ENCODE data around the gene LIMK2. TPM values are rescaled to one million over a fixed set of nuclear protein-coding genes. Genes with fewer than 3 reads are reported as not detected.
"Not testable (repeated sequence)": the region's sequence is repeated elsewhere in the genome, so short reads cannot be mapped to it uniquely, and the experiment has no call there.

The LIMK2 gene
- total RNA-seq, 1 experiment from 2014 or later, result 27.9 TPM

DNA sequence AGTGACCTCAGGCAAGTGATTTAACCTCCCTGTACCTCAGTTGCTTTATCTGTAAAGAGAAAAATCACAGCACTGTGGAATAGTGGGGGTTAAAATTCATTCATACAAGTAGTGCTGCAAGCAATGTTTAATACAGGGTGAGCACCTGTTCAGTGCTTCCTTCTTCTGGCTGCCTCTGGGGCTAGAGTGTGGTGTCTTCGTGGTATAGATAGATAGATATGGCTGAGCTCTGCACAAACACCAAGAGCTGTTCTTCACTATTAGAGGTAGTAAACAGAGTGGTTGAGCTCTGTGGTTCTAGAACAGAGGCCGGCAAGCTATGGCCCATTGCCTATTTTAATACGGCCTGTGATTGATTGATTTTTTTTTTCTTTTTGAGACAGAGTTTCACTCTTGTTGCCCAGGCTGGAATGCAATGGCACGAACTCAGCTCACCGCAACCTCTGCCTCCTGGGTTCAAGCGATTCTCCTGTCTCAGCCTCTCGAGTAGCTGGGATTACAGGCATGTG lies 32.9 kb downstream of the LIMK2 start:
- ChIA-PET POLR2A (ENCODE audit: low non-redundant PET) (no interaction called here), CTCF (interaction anchor here (1.0 kb wide), 1 partner anchor 28 kb away, joined by 5 read pairs; no protein-coding TSS in a partner anchor)
- Histone ChIP-seq H3K27ac (ENCODE audit: low read depth, low read length, poor library complexity, severe bottlenecking) (no peak overlapping the region), H3K9me3 (ENCODE audit: low read depth, low read length, poor library complexity, severe bottlenecking) (no peaks in the 10 kb centered on the region), H3K4me3 (ENCODE audit: low read depth, low read length, poor library complexity, severe bottlenecking) (no peak overlapping the region), H3K27me3 (replicated peaks; ENCODE audit: insufficient read depth, low read depth, low read length, poor library complexity) (no peaks in the 10 kb centered on the region), H3K36me3 (ENCODE audit: insufficient read depth, low read length, poor library complexity, severe bottlenecking) (no peaks in the 10 kb centered on the region), H3K4me1 (ENCODE audit: insufficient read depth, low read length, poor library complexity, severe bottlenecking) (peaks cover 11% of the 10 kb centered on the region)
- BruUV-seq (replicated peaks), result no TSS peak
- no peak for DNase-seq (ENCODE audit: low spot score)
- intact Hi-C loops (cut with micrococcal nuclease; ENCODE audit: unreplicated experiment), result no loop called here
- TF ChIP-seq, protein P1, sequence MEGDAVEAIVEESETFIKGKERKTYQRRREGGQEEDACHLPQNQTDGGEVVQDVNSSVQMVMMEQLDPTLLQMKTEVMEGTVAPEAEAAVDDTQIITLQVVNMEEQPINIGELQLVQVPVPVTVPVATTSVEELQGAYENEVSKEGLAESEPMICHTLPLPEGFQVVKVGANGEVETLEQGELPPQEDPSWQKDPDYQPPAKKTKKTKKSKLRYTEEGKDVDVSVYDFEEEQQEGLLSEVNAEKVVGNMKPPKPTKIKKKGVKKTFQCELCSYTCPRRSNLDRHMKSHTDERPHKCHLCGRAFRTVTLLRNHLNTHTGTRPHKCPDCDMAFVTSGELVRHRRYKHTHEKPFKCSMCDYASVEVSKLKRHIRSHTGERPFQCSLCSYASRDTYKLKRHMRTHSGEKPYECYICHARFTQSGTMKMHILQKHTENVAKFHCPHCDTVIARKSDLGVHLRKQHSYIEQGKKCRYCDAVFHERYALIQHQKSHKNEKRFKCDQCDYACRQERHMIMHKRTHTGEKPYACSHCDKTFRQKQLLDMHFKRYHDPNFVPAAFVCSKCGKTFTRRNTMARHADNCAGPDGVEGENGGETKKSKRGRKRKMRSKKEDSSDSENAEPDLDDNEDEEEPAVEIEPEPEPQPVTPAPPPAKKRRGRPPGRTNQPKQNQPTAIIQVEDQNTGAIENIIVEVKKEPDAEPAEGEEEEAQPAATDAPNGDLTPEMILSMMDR (conservative IDR thresholded peaks at IDR 0.05; ENCODE audit: low read depth, low read length), result no peak
- TF ChIP-seq EZH2 (IDR thresholded peaks at IDR 0.05; ENCODE audit: borderline replicate concordance, low read depth, low read length, poor library complexity, severe bottlenecking), result no peak

DNA sequence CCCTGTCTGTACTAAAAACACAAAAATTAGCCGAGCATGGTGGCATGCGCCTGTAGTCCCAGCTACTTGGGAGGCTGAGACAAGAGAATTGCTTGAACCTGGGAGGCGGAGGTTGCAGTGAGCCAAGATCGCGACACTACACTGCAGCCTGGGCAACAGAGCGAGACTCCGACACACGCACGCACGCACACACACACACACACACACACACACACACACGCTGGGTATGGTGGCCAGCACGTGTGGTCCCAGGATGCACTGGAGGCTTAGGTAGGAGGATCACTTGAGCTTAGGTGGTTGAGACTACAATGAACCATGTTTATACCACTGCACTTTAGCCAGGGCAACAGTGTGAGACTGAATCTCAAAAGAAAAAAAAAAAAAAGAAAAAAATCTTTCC lies 33.9 kb downstream of the LIMK2 start:
- H3K4me3 ChIP-seq (ENCODE audit: low read depth, low read length, poor library complexity, severe bottlenecking); BruUV-seq (replicated peaks); intact Hi-C loops (cut with micrococcal nuclease; ENCODE audit: unreplicated experiment); H3K36me3 ChIP-seq (ENCODE audit: insufficient read depth, low read length, poor library complexity, severe bottlenecking); H3K9me3 ChIP-seq (ENCODE audit: low read depth, low read length, poor library complexity, severe bottlenecking); CTCF ChIA-PET; H3K27me3 ChIP-seq (replicated peaks; ENCODE audit: insufficient read depth, low read depth, low read length, poor library complexity); DNase-seq (ENCODE audit: low spot score); H3K27ac ChIP-seq (ENCODE audit: low read depth, low read length, poor library complexity, severe bottlenecking); POLR2A ChIA-PET (ENCODE audit: low non-redundant PET): not testable (repeated sequence)
- peaks cover 11% of the 10 kb centered on the region for H3K4me1 ChIP-seq (ENCODE audit: insufficient read depth, low read length, poor library complexity, severe bottlenecking)

DNA sequence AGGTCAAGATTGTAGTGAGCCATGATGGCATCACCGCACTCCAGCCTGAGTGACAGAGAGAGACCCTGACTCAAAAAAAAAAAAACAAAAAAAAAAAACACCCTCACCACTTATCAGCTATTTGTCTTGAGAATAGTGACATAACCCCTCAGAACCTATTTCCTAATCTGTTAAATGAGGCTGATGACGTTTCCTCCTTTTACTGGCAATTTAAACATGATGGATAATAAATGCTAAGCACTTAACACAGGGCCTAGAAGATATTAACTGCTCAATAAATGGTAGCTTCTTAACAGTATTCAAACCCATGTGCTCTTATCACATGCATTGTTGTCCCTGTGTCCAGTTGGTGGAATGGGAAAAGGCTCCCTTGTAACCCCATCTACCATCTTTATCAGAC lies 34.6 kb downstream of the LIMK2 start:
- Histone ChIP-seq H3K9me3 (ENCODE audit: low read depth, low read length, poor library complexity, severe bottlenecking) (no peaks in the 10 kb centered on the region), H3K4me1 (ENCODE audit: insufficient read depth, low read length, poor library complexity, severe bottlenecking) (peaks cover 11% of the 10 kb centered on the region), H3K27me3 (replicated peaks; ENCODE audit: insufficient read depth, low read depth, low read length, poor library complexity) (no peaks in the 10 kb centered on the region), H3K36me3 (ENCODE audit: insufficient read depth, low read length, poor library complexity, severe bottlenecking) (no peaks in the 10 kb centered on the region), H3K27ac (ENCODE audit: low read depth, low read length, poor library complexity, severe bottlenecking) (no peak overlapping the region), H3K4me3 (ENCODE audit: low read depth, low read length, poor library complexity, severe bottlenecking) (no peak overlapping the region)
- ChIA-PET POLR2A (ENCODE audit: low non-redundant PET) (no interaction called here), CTCF (no interaction called here)
- intact Hi-C loops (cut with micrococcal nuclease; ENCODE audit: unreplicated experiment), result no loop called here
- DNase-seq (ENCODE audit: low spot score), result no peak
- BruUV-seq (replicated peaks), result no TSS peak
- TF ChIP-seq EZH2 (IDR thresholded peaks at IDR 0.05; ENCODE audit: borderline replicate concordance, low read depth, low read length, poor library complexity, severe bottlenecking), result no peak
- TF ChIP-seq, protein P1 (conservative IDR thresholded peaks at IDR 0.05; ENCODE audit: low read depth, low read length), result no peak

DNA sequence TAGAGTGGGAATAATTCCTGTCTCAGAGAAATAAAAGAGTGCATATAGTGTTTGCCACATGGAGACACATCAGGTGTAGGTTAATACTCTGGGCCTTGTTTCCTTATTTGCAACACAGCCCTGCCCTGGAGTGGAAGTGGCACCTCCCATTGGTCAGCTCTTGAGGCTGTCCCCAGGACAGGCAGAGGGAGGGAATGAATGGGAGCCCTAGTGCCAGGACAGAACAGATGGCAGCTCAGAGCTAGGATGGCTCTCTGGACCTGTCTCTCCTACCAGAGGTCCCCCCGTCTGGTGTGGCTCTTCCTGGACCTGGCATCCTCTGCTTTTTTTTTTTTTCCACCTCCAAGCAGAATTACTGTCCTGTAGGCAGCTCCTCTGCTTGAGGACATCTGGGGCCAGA lies 35.6 kb downstream of the LIMK2 start:
- no TSS peak for BruUV-seq (replicated peaks)
- DNase-seq (ENCODE audit: low spot score), result no peak
- H3K36me3 ChIP-seq (ENCODE audit: insufficient read depth, low read length, poor library complexity, severe bottlenecking), result no peaks in the 10 kb centered on the region
- H3K4me1 ChIP-seq (ENCODE audit: insufficient read depth, low read length, poor library complexity, severe bottlenecking), result peaks cover 11% of the 10 kb centered on the region
- no peaks in the 10 kb centered on the region for H3K9me3 ChIP-seq (ENCODE audit: low read depth, low read length, poor library complexity, severe bottlenecking)
- TF ChIP-seq, protein P1 (conservative IDR thresholded peaks at IDR 0.05; ENCODE audit: low read depth, low read length), result no peak
- no peak for TF ChIP-seq EZH2 (IDR thresholded peaks at IDR 0.05; ENCODE audit: borderline replicate concordance, low read depth, low read length, poor library complexity, severe bottlenecking)
- ChIA-PET CTCF (interaction anchor here (0.7 kb wide), 1 partner anchor 204 kb away, joined by 3 read pairs; no protein-coding TSS in a partner anchor), POLR2A (ENCODE audit: low non-redundant PET) (no interaction called here)
- H3K4me3 ChIP-seq (ENCODE audit: low read depth, low read length, poor library complexity, severe bottlenecking), result no peak overlapping the region
- intact Hi-C loops (cut with micrococcal nuclease; ENCODE audit: unreplicated experiment), result no loop called here
- no peak overlapping the region for H3K27ac ChIP-seq (ENCODE audit: low read depth, low read length, poor library complexity, severe bottlenecking)
- no peaks in the 10 kb centered on the region for H3K27me3 ChIP-seq (replicated peaks; ENCODE audit: insufficient read depth, low read depth, low read length, poor library complexity)
